Measurements from ENCODE around the gene MAST4. TPM values are rescaled to one million over a fixed set of nuclear protein-coding genes. Genes with fewer than 3 reads are reported as not detected.
A peak's percentile ranks its signal among the peaks of the same experiment; 100 is the strongest.

Gene MAST4
- total RNA-seq, 4 donors from 2014 or later, result 55.3 to 148 (median 110) TPM

- Histone ChIP-seq H3K27me3 (no peaks in the 10 kb centered on the region), H3K4me1 (peaks cover 0 to 4% (median 0%) of the 10 kb centered on the region in 3 donors), H3K4me3 (no peak overlapping the region), H3K36me3 (no peaks in the 10 kb centered on the region), H3K27ac (no peak overlapping the region), H3K9me3 (no peaks in the 10 kb centered on the region)
- TF ChIP-seq POLR2A (IDR thresholded peaks at IDR 0.05) (no peak), CTCF (IDR thresholded peaks at IDR 0.05) (no peak)
- WGBS, 2 donors, result 50 to 65% methylated on average over 2 of the region's 2 CpGs
- intact Hi-C loops (cut with DNase I), result no loop called here
- no peak for DNase-seq
Observed at GRCh38 chr5:66671305-66671704, 75.1 kb downstream of the MAST4 start.

- TF ChIP-seq POLR2A (IDR thresholded peaks at IDR 0.05) (no peak), CTCF (IDR thresholded peaks at IDR 0.05) (no peak)
- Histone ChIP-seq H3K27me3 (no peaks in the 10 kb centered on the region), H3K36me3 (no peaks in the 10 kb centered on the region), H3K9me3 (no peaks in the 10 kb centered on the region), H3K4me1 (peaks cover 0 to 1% (median 0%) of the 10 kb centered on the region in 3 donors), H3K4me3 (no peak overlapping the region), H3K27ac (no peak overlapping the region)
- DNase-seq, result no peak
- WGBS, 2 donors, result 84 to 94% methylated on average over 4 to 5 of the region's 5 CpGs
- intact Hi-C loops (cut with DNase I), result no loop called here
Observed at GRCh38 chr5:66674802-66675201, 78.6 kb downstream of the MAST4 start.

- no peak for DNase-seq
Observed at GRCh38 chr5:66675406-66675805, 79.2 kb downstream of the MAST4 start.

GRCh38 chr5:66680221-66680620, 84.0 kb downstream of the MAST4 start:
- intact Hi-C loops (cut with DNase I), result no loop called here
- H3K4me1 ChIP-seq, result no peaks in the 10 kb centered on the region
- no peak overlapping the region for H3K27ac ChIP-seq
- no peak for DNase-seq
- TF ChIP-seq CTCF (IDR thresholded peaks at IDR 0.05) (no peak), POLR2A (IDR thresholded peaks at IDR 0.05) (no peak)
- no peaks in the 10 kb centered on the region for H3K9me3 ChIP-seq
- H3K27me3 ChIP-seq, result no peaks in the 10 kb centered on the region
- WGBS, 2 donors, result 50 to 61% methylated on average over 3 of the region's 3 CpGs
- no peaks in the 10 kb centered on the region for H3K36me3 ChIP-seq
- no peak overlapping the region for H3K4me3 ChIP-seq

More at GRCh38 chr5:66675406-66675805, 79.2 kb downstream of the MAST4 start:
- Histone ChIP-seq H3K27me3 (no peaks in the 10 kb centered on the region), H3K27ac (no peak overlapping the region), H3K9me3 (no peaks in the 10 kb centered on the region), H3K4me3 (no peak overlapping the region), H3K36me3 (no peaks in the 10 kb centered on the region), H3K4me1 (no peaks in the 10 kb centered on the region)
- WGBS, 2 donors, result 53 to 55% methylated on average over 2 of the region's 2 CpGs
- intact Hi-C loops (cut with DNase I), result no loop called here
- TF ChIP-seq CTCF (IDR thresholded peaks at IDR 0.05), result no peak
- TF ChIP-seq POLR2A (IDR thresholded peaks at IDR 0.05), result no peak

GRCh38 chr5:66680804-66681203, 84.6 kb downstream of the MAST4 start:
- WGBS, 2 donors, result 100% methylated on average over 1 to 3 of the region's 3 CpGs
- DNase-seq, result no peak
- H3K27me3 ChIP-seq, result no peaks in the 10 kb centered on the region
- H3K9me3 ChIP-seq, result no peaks in the 10 kb centered on the region
- intact Hi-C loops (cut with DNase I), result no loop called here
- peak in 1 of 6 experiments; percentile 12 for TF ChIP-seq CTCF (IDR thresholded peaks at IDR 0.05)
- TF ChIP-seq POLR2A (IDR thresholded peaks at IDR 0.05), result no peak
- H3K4me1 ChIP-seq, result no peaks in the 10 kb centered on the region
- no peak overlapping the region for H3K27ac ChIP-seq
- H3K4me3 ChIP-seq, result no peak overlapping the region
- no peaks in the 10 kb centered on the region for H3K36me3 ChIP-seq

Measured in esophagus squamous epithelium (tissue), 5 donors.